GM12875 (cell line): Measurements from ENCODE around the gene OTX1.
A peak's percentile ranks its signal among the peaks of the same experiment; 100 is the strongest.

Experiments used
- H3K4me3 ChIP-seq: one replicate; pipeline ENCODE4 v1.5.1; 2011; ENCODE audit warnings: low read depth, low read length, control low read depth
- CTCF ChIP-seq: IDR thresholded peaks from 2 replicates; pipeline ENCODE4 v1.5.1; 2011; ENCODE audit warnings: low read depth, mild to moderate bottlenecking, control low read depth, inconsistent platforms, low read length, moderate library complexity, borderline replicate concordance; ENCODE audit not compliant: insufficient read depth

Gene OTX1

GRCh38 chr2:63051795-63052333, 1.2 kb downstream of the OTX1 start:
- no peak overlapping the region for H3K4me3 ChIP-seq
- no peak for TF ChIP-seq CTCF

DNA sequence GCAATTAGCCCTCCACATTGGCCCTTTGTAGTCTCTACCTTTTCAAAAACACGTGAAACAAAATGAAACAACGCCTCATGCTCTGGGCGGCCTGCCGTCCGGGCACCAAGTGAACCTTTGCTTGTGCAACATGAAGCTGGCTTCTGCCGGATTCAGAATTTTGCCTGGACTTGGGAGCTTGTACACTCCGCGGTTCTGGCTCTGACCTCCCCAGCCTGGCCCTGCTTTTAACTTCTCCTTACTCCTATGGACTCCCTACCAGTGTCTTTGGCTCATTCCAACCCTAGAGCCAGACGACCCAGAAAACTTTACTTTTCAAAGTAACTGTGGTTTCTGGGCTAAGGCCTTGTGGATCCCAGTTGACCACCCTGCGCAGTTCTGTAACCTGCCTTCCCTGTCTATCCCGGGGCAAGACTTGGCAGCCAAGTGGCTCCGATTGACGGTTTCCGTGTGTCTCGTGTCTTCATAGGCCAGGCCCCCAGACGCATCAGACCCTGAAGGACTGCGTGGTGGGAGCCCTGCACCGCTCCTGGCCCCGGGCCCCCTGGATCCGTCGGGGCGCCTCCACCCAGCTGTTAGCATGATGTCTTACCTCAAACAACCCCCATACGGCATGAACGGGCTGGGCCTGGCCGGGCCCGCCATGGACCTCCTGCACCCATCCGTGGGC, 1.9 kb downstream of the OTX1 start:
- TF ChIP-seq CTCF: no peak
- no peak overlapping the region for H3K4me3 ChIP-seq

DNA sequence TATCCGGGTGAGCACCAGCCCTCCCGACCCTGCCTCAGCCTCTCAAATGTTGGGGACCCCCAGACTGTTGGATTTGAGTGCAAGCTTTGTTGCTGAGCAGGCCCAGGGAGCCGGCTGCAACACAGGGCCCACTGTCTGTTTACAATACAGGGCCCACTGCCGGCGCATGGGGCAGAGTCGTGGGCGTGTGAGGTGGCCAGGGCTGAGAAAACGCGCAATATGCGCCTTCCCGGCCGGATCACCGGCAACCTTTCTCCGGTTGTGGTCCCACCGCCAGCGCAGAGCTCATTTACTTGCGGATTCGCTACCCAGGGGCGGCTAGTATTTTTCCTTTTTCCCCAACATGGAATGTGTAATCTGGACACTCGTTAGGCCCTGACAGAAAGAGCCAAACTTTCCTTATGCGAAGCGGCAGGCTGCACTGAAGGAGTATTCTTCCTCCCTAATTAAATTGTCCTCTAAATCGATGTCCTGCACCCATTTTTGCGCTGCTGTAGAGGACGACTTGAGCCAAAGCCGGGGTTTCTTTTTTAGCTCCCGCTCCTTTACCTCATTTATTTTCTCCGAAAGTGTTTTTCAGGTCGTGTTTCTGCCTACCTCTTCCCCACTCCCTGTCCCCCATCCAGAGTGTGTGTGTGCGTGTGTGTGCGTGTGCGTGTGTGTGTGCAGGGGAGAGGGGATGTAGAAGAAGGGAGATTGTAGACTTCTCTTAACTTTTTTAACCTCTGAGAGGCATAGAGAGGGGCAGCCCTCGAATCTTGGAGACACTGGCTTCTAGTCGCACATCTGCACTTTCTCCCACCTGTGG, 2.7 kb downstream of the OTX1 start:
- H3K4me3 ChIP-seq: no peak overlapping the region
- TF ChIP-seq CTCF: no peak

DNA sequence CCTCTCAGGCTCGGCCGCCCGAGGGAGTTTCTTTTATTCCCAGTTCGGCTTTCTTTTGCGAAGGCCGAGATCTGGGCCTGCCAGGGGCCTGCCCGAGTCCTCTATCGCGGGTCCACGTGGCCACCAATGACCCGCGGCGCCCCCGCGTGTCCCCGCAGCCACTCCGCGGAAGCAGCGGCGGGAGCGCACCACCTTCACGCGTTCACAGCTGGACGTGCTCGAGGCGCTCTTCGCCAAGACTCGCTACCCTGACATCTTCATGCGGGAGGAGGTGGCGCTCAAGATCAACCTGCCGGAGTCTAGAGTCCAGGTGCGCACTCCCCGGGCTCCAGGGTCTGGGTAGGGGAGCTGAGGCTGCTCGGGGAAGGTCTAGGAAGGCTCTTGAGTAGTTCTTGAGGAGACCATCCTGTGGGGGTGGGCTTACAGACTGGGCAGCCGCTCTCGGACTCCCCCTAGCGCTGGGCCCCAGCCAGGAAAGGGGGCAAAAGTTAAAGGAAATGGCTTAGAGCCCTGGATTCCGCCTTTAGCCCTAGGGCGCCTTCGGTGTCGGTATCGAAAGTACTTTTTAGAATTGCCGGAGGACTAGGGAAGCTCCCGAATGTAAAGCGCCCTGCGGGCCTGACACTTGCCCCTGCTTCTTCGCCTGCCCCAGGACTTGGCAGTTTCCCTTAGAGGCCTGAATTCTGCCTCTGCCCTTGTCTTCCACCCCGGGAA, 3.4 kb downstream of the OTX1 start:
- peak overlapping the region; percentile 7 for H3K4me3 ChIP-seq
- peak; percentile 84 for TF ChIP-seq CTCF

GRCh38 chr2:63054841-63055225, 4.2 kb downstream of the OTX1 start:
- H3K4me3 ChIP-seq: no peak overlapping the region
- no peak for TF ChIP-seq CTCF

GRCh38 chr2:63055226-63056106, 4.8 kb downstream of the OTX1 start:
- TF ChIP-seq CTCF: no peak
- no peak overlapping the region for H3K4me3 ChIP-seq
